Heart left ventricle (tissue), 13 donors: ENCODE measurements around the gene LSAMP.

ENCODE experiments used
- POLR2A ChIP-seq, 2 donors: fragments of 450-650 bp; IDR thresholded peaks; one replicate each; pipeline ENCODE4 v1.6.1; 2017; ENCODE audit warnings: antibody characterized with exemption in 2 of 2, mild to moderate bottlenecking in 2 of 2, moderate library complexity in 2 of 2
- TF ChIP-seq, protein P1 (sequence below), 12 donors: fragments of 200-600 bp; sonication (generic) in 4 of 12; IDR thresholded peaks; one replicate each; pipeline versions ENCODE4 v1.5.0 to v1.8.0; 2018 to 2022; ENCODE audit warnings: antibody characterized with exemption in 12 of 12, mild to moderate bottlenecking in 5 of 12
- donor health status: ischemic (EF 13 %, LVEDD 7.1; RV severe dilation, severe dysfunction).
- donor health status: DM: no; HTN: yes; CAD: no.
- donor health status: DM: no; HTN: no; CAD: no.
- donor health status: ischemic (EF 25% LVEDD 6.9; RV normal size, moderate dysfunction).
- donor health status: ischemic (EF 25% LVEDD 5.7; RV mildly dilated, moderate dysfunction).
- donor health status: ischemic (EF 35%, LVEDD 5.7; RV mildly dilated, moderate dysfunction).
- donor health status: nonischemic (EF 11% LVEDD 7.7; RV severe dilation, severe dysfunction).
- donor health status: DM: yes; HTN: yes; CAD: no.
- donor health status: PGD.
- donor health status: ischemic (EF 29% LVEDD 5.4; RV normal size, mild dysfunction).
- donor health status: nonischemic (EF 23%, LVEDD 6.1; RV moderate dilation, normal function).

DNA sequence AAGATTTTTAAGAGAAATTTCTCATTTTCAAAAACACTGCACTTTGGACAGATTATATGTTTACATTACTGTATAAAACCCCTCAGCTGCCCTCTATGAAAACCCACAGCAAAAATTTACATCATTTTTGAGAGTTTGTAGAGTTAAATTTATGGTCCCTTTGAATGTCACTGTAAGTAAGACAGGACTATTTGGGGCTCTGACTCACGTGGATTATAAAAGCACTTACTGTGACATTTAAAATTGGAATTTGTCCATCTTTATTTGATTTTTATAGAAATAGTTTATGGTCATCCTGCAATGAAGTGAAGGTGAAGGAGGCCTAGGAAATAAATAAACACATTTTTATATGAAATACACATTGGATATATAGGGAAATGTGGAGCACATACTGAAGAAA, 672.3 kb downstream of the LSAMP start:
- TF ChIP-seq POLR2A (IDR thresholded peaks at IDR 0.05), result no peak
- TF ChIP-seq, protein P1, sequence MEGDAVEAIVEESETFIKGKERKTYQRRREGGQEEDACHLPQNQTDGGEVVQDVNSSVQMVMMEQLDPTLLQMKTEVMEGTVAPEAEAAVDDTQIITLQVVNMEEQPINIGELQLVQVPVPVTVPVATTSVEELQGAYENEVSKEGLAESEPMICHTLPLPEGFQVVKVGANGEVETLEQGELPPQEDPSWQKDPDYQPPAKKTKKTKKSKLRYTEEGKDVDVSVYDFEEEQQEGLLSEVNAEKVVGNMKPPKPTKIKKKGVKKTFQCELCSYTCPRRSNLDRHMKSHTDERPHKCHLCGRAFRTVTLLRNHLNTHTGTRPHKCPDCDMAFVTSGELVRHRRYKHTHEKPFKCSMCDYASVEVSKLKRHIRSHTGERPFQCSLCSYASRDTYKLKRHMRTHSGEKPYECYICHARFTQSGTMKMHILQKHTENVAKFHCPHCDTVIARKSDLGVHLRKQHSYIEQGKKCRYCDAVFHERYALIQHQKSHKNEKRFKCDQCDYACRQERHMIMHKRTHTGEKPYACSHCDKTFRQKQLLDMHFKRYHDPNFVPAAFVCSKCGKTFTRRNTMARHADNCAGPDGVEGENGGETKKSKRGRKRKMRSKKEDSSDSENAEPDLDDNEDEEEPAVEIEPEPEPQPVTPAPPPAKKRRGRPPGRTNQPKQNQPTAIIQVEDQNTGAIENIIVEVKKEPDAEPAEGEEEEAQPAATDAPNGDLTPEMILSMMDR (IDR thresholded peaks at IDR 0.05), result no peak
